ENCODE measurements around the gene ERCC6L.

DNA sequence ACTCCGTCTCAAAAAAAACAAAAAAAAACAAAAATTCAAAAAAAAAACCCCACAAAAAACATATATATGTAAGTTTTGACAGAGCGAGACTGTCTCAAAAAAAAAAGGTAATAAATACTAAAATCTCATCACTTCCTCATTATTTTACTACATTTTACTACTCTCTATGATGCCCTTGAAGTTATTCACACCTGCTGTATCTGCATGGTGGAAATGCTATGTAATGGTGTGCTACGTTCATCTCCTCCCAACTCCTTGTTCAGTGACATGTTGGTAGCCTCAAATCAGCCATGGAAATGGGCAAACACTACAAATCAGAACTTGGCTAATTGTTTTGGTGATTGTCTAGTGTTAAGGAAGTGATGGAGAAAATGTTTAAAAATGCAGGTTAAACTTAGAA lies 26.4 kb upstream of the ERCC6L start:
- TF ChIP-seq, protein P1, sequence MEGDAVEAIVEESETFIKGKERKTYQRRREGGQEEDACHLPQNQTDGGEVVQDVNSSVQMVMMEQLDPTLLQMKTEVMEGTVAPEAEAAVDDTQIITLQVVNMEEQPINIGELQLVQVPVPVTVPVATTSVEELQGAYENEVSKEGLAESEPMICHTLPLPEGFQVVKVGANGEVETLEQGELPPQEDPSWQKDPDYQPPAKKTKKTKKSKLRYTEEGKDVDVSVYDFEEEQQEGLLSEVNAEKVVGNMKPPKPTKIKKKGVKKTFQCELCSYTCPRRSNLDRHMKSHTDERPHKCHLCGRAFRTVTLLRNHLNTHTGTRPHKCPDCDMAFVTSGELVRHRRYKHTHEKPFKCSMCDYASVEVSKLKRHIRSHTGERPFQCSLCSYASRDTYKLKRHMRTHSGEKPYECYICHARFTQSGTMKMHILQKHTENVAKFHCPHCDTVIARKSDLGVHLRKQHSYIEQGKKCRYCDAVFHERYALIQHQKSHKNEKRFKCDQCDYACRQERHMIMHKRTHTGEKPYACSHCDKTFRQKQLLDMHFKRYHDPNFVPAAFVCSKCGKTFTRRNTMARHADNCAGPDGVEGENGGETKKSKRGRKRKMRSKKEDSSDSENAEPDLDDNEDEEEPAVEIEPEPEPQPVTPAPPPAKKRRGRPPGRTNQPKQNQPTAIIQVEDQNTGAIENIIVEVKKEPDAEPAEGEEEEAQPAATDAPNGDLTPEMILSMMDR (optimal IDR thresholded peaks at IDR 0.05 in 1 of 3, IDR thresholded peaks at IDR 0.05 in 1 of 3, conservative IDR thresholded peaks at IDR 0.05 in 1 of 3; ENCODE audit: extremely low read depth in 1 of 3, insufficient read depth in 2 of 3, low read length in 3 of 3) = no peak
- TF ChIP-seq EZH2 (IDR thresholded peaks at IDR 0.05; ENCODE audit: low read length) = no peak

Measured in keratinocyte (primary cell).